ENCODE results near the gene LMO1. TPM values are rescaled to one million over a fixed set of nuclear protein-coding genes. Genes with fewer than 3 reads are reported as not detected.

The LMO1 gene
- total and polyA plus RNA-seq, 9 of the 15 experiments (the other 6 are each of a cell fraction or from before 2014, with no cell fraction given): not detected

DNA sequence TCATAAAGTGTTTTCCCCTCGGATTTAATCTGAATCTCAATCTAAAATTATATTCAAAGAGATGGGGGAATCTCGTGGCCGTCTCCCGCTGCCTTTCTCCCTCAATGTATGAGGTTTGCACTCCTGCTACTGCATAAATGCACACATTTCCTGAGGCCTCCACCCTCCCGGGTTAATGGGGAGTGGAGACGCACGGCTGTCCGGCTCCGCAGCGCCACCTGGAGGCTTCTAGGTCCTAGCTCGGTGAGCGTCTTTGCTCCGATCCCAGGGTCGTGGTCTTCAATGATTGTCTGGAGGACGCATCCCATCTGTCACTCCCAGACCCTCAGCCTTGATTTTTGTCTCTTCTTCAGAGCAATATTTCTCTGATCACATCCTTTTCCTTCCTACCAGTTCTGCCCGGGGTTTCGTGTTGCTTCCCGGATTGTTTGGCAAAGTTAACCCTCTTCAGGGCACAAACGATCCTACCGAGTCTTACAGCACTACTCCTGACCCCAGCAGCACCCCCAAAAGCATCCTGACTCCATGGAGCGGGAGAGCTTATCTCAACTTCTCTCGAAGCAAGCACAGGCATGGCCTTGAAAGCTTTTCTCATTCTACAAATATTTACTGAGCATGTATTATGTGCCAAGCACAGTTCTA, at the start of gene LMO1 (continued):
- TF ChIP-seq MBD1 (CRISPR knock-in tag; IDR thresholded peaks at IDR 0.05) (no peak), SMC3 (conservative IDR thresholded peaks at IDR 0.05; ENCODE audit: insufficient read depth, low read depth, low read length) (peak; percentile 68), CXXC5 (CRISPR knock-in tag; IDR thresholded peaks at IDR 0.05) (no peak)

GRCh38 chr11:8312986-8313385, 49.3 kb upstream of the LMO1 start:
- POLR2A ChIA-PET: interaction anchor here (0.7 kb wide), 1 partner anchor 79 kb away, joined by 3 read pairs; no protein-coding TSS in a partner anchor
- Histone ChIP-seq H3K79me2 (ENCODE audit: control insufficient read depth, insufficient read depth, low read length) (no peaks in the 10 kb centered on the region), H3K9ac (ENCODE audit: insufficient read depth in 1 of 2, low read depth in 2 of 2, low read length in 2 of 2) (no peak overlapping the region), H3K4me1 (replicated peaks in 1 of 2; ENCODE audit: control insufficient read depth in 2 of 2, insufficient read depth in 2 of 2, low read length in 2 of 2) (no peaks in the 10 kb centered on the region), H2AFZ (ENCODE audit: low read depth, low read length) (no peak overlapping the region), H3K27me3 (ENCODE audit: control insufficient read depth in 2 of 2, insufficient read depth in 2 of 2, low read length in 2 of 2) (peaks cover 16 to 32% of the 10 kb centered on the region in 2 experiments), H3K9me1 (ENCODE audit: control insufficient read depth, insufficient read depth, low read length) (no peaks in the 10 kb centered on the region), H3K9me3 (replicated peaks; ENCODE audit: control insufficient read depth, insufficient read depth, low read depth, low read length) (no peaks in the 10 kb centered on the region), H4K20me1 (replicated peaks; ENCODE audit: control insufficient read depth, insufficient read depth, low read length) (no peaks in the 10 kb centered on the region), H3K27ac (ENCODE audit: extremely low read depth, low read depth, low read length) (no peak overlapping the region), H3K36me3 (ENCODE audit: control insufficient read depth, insufficient read depth, low read length) (no peaks in the 10 kb centered on the region), H3K4me3 (no peak overlapping the region), H3K4me2 (ENCODE audit: insufficient read depth, low read length) (no peak overlapping the region)
- BruUV-seq (replicated peaks): no TSS peak
- intact Hi-C loops (cut with micrococcal nuclease): no loop called here
- ATAC-seq (no peak), FAIRE-seq (no peak), DNase-seq (ENCODE audit: extremely low read depth in 1 of 4, low spot score in 3 of 4) (no peak)
- WGBS (ENCODE audit: insufficient coverage, low coverage, missing lambda C conversion rate): 0% methylated on average over 10 of the region's 10 CpGs
- CTCF ChIA-PET (ENCODE audit: low intra/inter-chr PET ratio): no interaction called here
- in situ Hi-C loops (cut with MboI): no loop called here
- TF ChIP-seq LEF1 (IDR thresholded peaks at IDR 0.05) (no peak), CCNT2 (IDR thresholded peaks at IDR 0.05; ENCODE audit: borderline replicate concordance, extremely low read depth, insufficient read length, low read depth, low read length) (no peak), MYNN (IDR thresholded peaks at IDR 0.05) (peak; percentile 91), MYNN (CRISPR knock-in tag; IDR thresholded peaks at IDR 0.05) (no peak), YY1 (IDR thresholded peaks at IDR 0.05; ENCODE audit: borderline replicate concordance in 1 of 3, control insufficient read depth in 1 of 3, extremely low read depth in 1 of 3, insufficient read depth in 3 of 3, insufficient read length in 1 of 3, insufficient replicate concordance in 2 of 3, low read depth in 1 of 3, low read length in 2 of 3) (no peak)
